ENCODE measurements around the gene PSMA7. TPM values are rescaled to one million over a fixed set of nuclear protein-coding genes. Genes with fewer than 3 reads are reported as not detected.
A peak's percentile ranks its signal among the peaks of the same experiment; 100 is the strongest.
"Not testable (repeated sequence)": the region's sequence is repeated elsewhere in the genome, so short reads cannot be mapped to it uniquely, and the experiment has no call there.

The PSMA7 gene
- total RNA-seq, 1 experiment from 2014 or later, result 332 TPM

GRCh38 chr20:62148908-62149314, 5.7 kb upstream of the PSMA7 start:
- H3K4me1 Mint-ChIP-seq, result peaks cover 35% of the 10 kb centered on the region in 2 experiments
- H4K5ac ChIP-seq (ENCODE audit: insufficient read length, low read depth, low read length), result no peak overlapping the region
- peaks cover 27 to 38% (median 33%) of the 10 kb centered on the region in 3 experiments for H3K36me3 Mint-ChIP-seq (ENCODE audit: insufficient read depth in 1 of 3, low read depth in 3 of 3)
- H3K27me3 Mint-ChIP-seq (ENCODE audit: low read depth), result no peaks in the 10 kb centered on the region
- H2BK5ac ChIP-seq (ENCODE audit: insufficient read length, low read length), result no peak overlapping the region
- no peak overlapping the region for H3K18ac ChIP-seq (ENCODE audit: insufficient read length, low read depth, low read length)
- no peak for DNase-seq
- no peak overlapping the region for H3K9ac ChIP-seq (ENCODE audit: extremely low read depth, insufficient read length, low read length)
- no peak overlapping the region for H2AK5ac ChIP-seq (ENCODE audit: insufficient read length, low read length)
- peaks cover 9% of the 10 kb centered on the region; the same call in 1 of the 2 replicates for H3K4me1 ChIP-seq (ENCODE audit: insufficient read depth, low read length)
- H3K14ac ChIP-seq (ENCODE audit: insufficient read depth, low read length), result peak overlapping the region; percentile 60
- no peaks in the 10 kb centered on the region for H3K27me3 ChIP-seq (ENCODE audit: insufficient read depth, low read length)
- H3K9me3 Mint-ChIP-seq, result peaks cover 6% of the 10 kb centered on the region in 2 experiments; a peak in 3 of 5 replicates
- no peaks in the 10 kb centered on the region for H3K23me2 ChIP-seq (ENCODE audit: insufficient read length, low read depth, low read length, poor library complexity, severe bottlenecking)
- H3K4me3 Mint-ChIP-seq, result no peak overlapping the region; a peak in 1 of 5 replicates
- H3K79me2 ChIP-seq (ENCODE audit: insufficient read depth, low read length), result peaks cover 67% of the 10 kb centered on the region
- peaks cover 19% of the 10 kb centered on the region for H3K79me1 ChIP-seq (ENCODE audit: insufficient read depth, low read depth, low read length, poor library complexity, severe bottlenecking)
- H2AFZ ChIP-seq (ENCODE audit: low read length), result no peak overlapping the region
- TF ChIP-seq, protein P1, sequence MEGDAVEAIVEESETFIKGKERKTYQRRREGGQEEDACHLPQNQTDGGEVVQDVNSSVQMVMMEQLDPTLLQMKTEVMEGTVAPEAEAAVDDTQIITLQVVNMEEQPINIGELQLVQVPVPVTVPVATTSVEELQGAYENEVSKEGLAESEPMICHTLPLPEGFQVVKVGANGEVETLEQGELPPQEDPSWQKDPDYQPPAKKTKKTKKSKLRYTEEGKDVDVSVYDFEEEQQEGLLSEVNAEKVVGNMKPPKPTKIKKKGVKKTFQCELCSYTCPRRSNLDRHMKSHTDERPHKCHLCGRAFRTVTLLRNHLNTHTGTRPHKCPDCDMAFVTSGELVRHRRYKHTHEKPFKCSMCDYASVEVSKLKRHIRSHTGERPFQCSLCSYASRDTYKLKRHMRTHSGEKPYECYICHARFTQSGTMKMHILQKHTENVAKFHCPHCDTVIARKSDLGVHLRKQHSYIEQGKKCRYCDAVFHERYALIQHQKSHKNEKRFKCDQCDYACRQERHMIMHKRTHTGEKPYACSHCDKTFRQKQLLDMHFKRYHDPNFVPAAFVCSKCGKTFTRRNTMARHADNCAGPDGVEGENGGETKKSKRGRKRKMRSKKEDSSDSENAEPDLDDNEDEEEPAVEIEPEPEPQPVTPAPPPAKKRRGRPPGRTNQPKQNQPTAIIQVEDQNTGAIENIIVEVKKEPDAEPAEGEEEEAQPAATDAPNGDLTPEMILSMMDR (conservative IDR thresholded peaks at IDR 0.05), result no peak
- no peak overlapping the region for H2BK12ac ChIP-seq (ENCODE audit: insufficient read length, low read depth, low read length)
- no peak overlapping the region for H3K4ac ChIP-seq (ENCODE audit: low read depth, low read length)
- no peak overlapping the region for H4K8ac ChIP-seq (replicated peaks; ENCODE audit: insufficient read length, low read depth, low read length)
- H4K91ac ChIP-seq (ENCODE audit: insufficient read length, low read depth, low read length), result no peak overlapping the region
- peak overlapping the region in 2 of 3 experiments; percentile 65 to 86; a peak in 4 of 7 replicates for H3K27ac Mint-ChIP-seq
- no peak overlapping the region for H2BK120ac ChIP-seq (ENCODE audit: low read depth, low read length, poor library complexity, severe bottlenecking)
- H2BK20ac ChIP-seq (ENCODE audit: low read depth, low read length, poor library complexity, severe bottlenecking), result no peak overlapping the region
- no peak overlapping the region for H3K56ac ChIP-seq (ENCODE audit: insufficient read length, low read depth, low read length)
- no peaks in the 10 kb centered on the region for H4K20me1 ChIP-seq (ENCODE audit: control insufficient read depth, insufficient read depth, insufficient read length)
- H3K9me3 ChIP-seq (ENCODE audit: control insufficient read depth, low read depth, low read length), result no peaks in the 10 kb centered on the region
- H3T11ph ChIP-seq (ENCODE audit: low read length), result no peak overlapping the region
- no CpG with 5 or more reads among the region's 20 CpGs for WGBS (ENCODE audit: extremely low coverage, insufficient read length, low lambda C conversion rate)
- H3K27ac ChIP-seq (ENCODE audit: insufficient read length, low read depth, low read length), result no peak overlapping the region
- H2BK15ac ChIP-seq (ENCODE audit: low read depth, low read length), result no peak overlapping the region
- no peak overlapping the region for H3K4me2 ChIP-seq (ENCODE audit: insufficient read depth, insufficient read length, low read length)
- H3K23ac ChIP-seq (ENCODE audit: insufficient read length, low read depth, low read length), result no peak overlapping the region

DNA sequence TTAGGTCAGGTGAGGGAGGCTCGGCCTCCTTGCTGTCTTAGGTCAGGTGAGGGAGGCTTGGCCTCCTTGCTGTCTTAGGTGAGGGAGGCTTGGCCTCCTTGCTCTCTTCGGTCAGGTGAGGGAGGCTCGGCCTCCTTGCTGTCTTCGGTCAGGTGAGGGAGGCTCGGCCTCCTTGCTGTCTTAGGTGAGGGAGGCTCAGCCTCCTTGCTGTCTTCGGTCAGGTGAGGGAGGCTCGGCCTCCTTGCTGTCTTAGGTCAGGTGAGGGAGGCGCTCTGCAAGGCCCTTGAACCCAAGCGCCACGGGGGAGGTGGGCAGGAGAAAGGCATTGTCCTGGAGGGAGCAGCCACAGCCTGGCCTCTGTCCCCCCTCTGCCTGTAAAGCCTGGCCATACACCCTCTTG, 5.2 kb upstream of the PSMA7 start:
- H3K27me3 Mint-ChIP-seq (ENCODE audit: low read depth); H3K4me3 Mint-ChIP-seq; H3K23ac ChIP-seq (ENCODE audit: insufficient read length, low read depth, low read length); H3K9ac ChIP-seq (ENCODE audit: extremely low read depth, insufficient read length, low read length); H2AFZ ChIP-seq (ENCODE audit: low read length); H3K18ac ChIP-seq (ENCODE audit: insufficient read length, low read depth, low read length); H4K20me1 ChIP-seq (ENCODE audit: control insufficient read depth, insufficient read depth, insufficient read length); H4K5ac ChIP-seq (ENCODE audit: insufficient read length, low read depth, low read length); H2AK5ac ChIP-seq (ENCODE audit: insufficient read length, low read length); H2BK15ac ChIP-seq (ENCODE audit: low read depth, low read length); H4K91ac ChIP-seq (ENCODE audit: insufficient read length, low read depth, low read length); H3K27me3 ChIP-seq (ENCODE audit: insufficient read depth, low read length); H2BK5ac ChIP-seq (ENCODE audit: insufficient read length, low read length); DNase-seq; H2BK120ac ChIP-seq (ENCODE audit: low read depth, low read length, poor library complexity, severe bottlenecking); H3K27ac ChIP-seq (ENCODE audit: insufficient read length, low read depth, low read length); H3K4ac ChIP-seq (ENCODE audit: low read depth, low read length); H2BK20ac ChIP-seq (ENCODE audit: low read depth, low read length, poor library complexity, severe bottlenecking); H3K23me2 ChIP-seq (ENCODE audit: insufficient read length, low read depth, low read length, poor library complexity, severe bottlenecking); H2BK12ac ChIP-seq (ENCODE audit: insufficient read length, low read depth, low read length); H3K14ac ChIP-seq (ENCODE audit: insufficient read depth, low read length); H4K8ac ChIP-seq (replicated peaks; ENCODE audit: insufficient read length, low read depth, low read length); H3K4me2 ChIP-seq (ENCODE audit: insufficient read depth, insufficient read length, low read length); H3K9me3 ChIP-seq (ENCODE audit: control insufficient read depth, low read depth, low read length); H3K9me3 Mint-ChIP-seq; H3K56ac ChIP-seq (ENCODE audit: insufficient read length, low read depth, low read length); H3K4me1 ChIP-seq (ENCODE audit: insufficient read depth, low read length); H3T11ph ChIP-seq (ENCODE audit: low read length): not testable (repeated sequence)
- Mint-ChIP-seq H3K36me3 (ENCODE audit: insufficient read depth in 1 of 3, low read depth in 3 of 3) (peaks cover 21 to 33% (median 27%) of the 10 kb centered on the region in 3 experiments), H3K4me1 (peaks cover 34% of the 10 kb centered on the region in 2 experiments), H3K27ac (peak overlapping the region in 1 of 3 experiments; percentile 77; a peak in 1 of 7 replicates)
- peaks cover 15% of the 10 kb centered on the region for H3K79me1 ChIP-seq (ENCODE audit: insufficient read depth, low read depth, low read length, poor library complexity, severe bottlenecking)
- no CpG with 5 or more reads among the region's 10 CpGs for WGBS (ENCODE audit: extremely low coverage, insufficient read length, low lambda C conversion rate)
- peaks cover 65% of the 10 kb centered on the region for H3K79me2 ChIP-seq (ENCODE audit: insufficient read depth, low read length)
